Tibial artery (tissue), 4 donors: ENCODE measurements around the gene MIOX.

Experiments used
- DNase-seq, 2 donors: peaks; one replicate each; pipeline ENCODE4 v3.0.0-alpha.2; 2019
- H3K27ac ChIP-seq, 2 donors: fragments of 200-600 bp; sonication (generic) in 1 of 2; 1 replicate in 1 of 2; 2 replicates in 1 of 2; pipeline ENCODE4 v1.5.1; 2018 to 2019; ENCODE audit warnings: mild to moderate bottlenecking in 1 of 2
- H3K27me3 ChIP-seq, 2 donors: fragments of 200-600 bp; sonication (generic) in 1 of 2; one replicate each; pipeline versions ENCODE4 v1.5.1 to v1.6.0; 2016 to 2019
- H3K36me3 ChIP-seq, 3 donors: fragments of 200-600 bp; sonication (generic) in 2 of 3; one replicate each; pipeline ENCODE4 v1.5.1; 2016 to 2019; ENCODE audit warnings: mild to moderate bottlenecking in 2 of 3
- H3K4me1 ChIP-seq, 4 donors: fragments of 200-600 bp; sonication (generic) in 2 of 4; 1 replicate in 3 of 4; 2 replicates in 1 of 4; pipeline ENCODE4 v1.5.1; 2016 to 2019
- H3K4me3 ChIP-seq, 2 donors: fragments of 200-600 bp; sonication (generic) in 1 of 2; 1 replicate in 1 of 2; 2 replicates in 1 of 2; pipeline ENCODE4 v1.5.1; 2018 to 2019; ENCODE audit warnings: mild to moderate bottlenecking in 2 of 2
- H3K9me3 ChIP-seq, 3 donors: fragments of 200-600 bp; sonication (generic) in 1 of 3; one replicate each; pipeline ENCODE4 v1.5.1; 2016 to 2019
- CTCF ChIP-seq, 2 experiments: fragments of 200-600 bp in 1 of 2; fragments of 450-650 bp in 1 of 2; IDR thresholded peaks; one replicate each; pipeline ENCODE4 v1.5.1; 2017 to 2019; ENCODE audit warnings: antibody characterized with exemption in 2 of 2, mild to moderate bottlenecking in 1 of 2, moderate library complexity in 1 of 2
- intact Hi-C: fragments of 100-400 bp; cut with DNase I; formaldehyde crosslinking; loops from one replicate; pipeline ENCODE4 v1.15.0; 2023; ENCODE audit warnings: low total_unique reads

Gene MIOX

GRCh38 chr22:50488006-50488677 is 1.5 kb downstream of the MIOX start:
- H3K4me1 ChIP-seq, result no peaks in the 10 kb centered on the region
- DNase-seq, result no peak
- no peaks in the 10 kb centered on the region for H3K36me3 ChIP-seq
- intact Hi-C loops, result no loop called here
- no peak overlapping the region for H3K4me3 ChIP-seq
- no peak overlapping the region for H3K27ac ChIP-seq
- no peak for TF ChIP-seq CTCF (IDR thresholded peaks at IDR 0.05)
- peaks cover 0 to 59% of the 10 kb centered on the region in 2 donors for H3K27me3 ChIP-seq
- H3K9me3 ChIP-seq, result no peaks in the 10 kb centered on the region

DNA sequence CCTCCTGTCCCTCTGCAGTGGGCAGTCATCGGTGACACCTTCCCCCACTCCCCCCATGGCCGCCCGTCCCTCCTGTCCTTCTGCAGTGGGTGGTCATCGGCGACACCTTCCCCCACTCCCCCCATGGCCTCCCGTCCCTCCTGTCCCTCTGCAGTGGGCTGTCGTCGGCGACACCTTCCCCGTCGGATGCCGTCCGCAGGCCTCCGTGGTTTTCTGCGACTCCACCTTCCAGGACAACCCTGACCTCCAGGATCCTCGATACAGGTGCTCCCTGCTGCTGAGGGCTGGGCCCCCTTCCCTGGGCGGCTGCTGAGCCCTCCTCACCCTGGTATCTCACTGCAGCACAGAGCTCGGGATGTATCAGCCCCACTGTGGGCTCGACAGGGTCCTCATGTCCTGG is 2.2 kb downstream of the MIOX start:
- no peaks in the 10 kb centered on the region for H3K36me3 ChIP-seq
- H3K27ac ChIP-seq, result no peak overlapping the region
- H3K4me1 ChIP-seq, result no peaks in the 10 kb centered on the region
- no peak for DNase-seq
- intact Hi-C loops, result no loop called here
- TF ChIP-seq CTCF (IDR thresholded peaks at IDR 0.05), result no peak
- peaks cover 0 to 52% of the 10 kb centered on the region in 2 donors for H3K27me3 ChIP-seq
- H3K9me3 ChIP-seq, result no peaks in the 10 kb centered on the region
- H3K4me3 ChIP-seq, result no peak overlapping the region

GRCh38 chr22:50489363-50490243 is 2.9 kb downstream of the MIOX start:
- intact Hi-C loops, result no loop called here
- Histone ChIP-seq H3K27me3 (peaks cover 0 to 45% of the 10 kb centered on the region in 2 donors), H3K4me3 (no peak overlapping the region), H3K36me3 (no peaks in the 10 kb centered on the region), H3K27ac (no peak overlapping the region), H3K9me3 (no peaks in the 10 kb centered on the region), H3K4me1 (no peaks in the 10 kb centered on the region)
- no peak for TF ChIP-seq CTCF (IDR thresholded peaks at IDR 0.05)
- no peak for DNase-seq

DNA sequence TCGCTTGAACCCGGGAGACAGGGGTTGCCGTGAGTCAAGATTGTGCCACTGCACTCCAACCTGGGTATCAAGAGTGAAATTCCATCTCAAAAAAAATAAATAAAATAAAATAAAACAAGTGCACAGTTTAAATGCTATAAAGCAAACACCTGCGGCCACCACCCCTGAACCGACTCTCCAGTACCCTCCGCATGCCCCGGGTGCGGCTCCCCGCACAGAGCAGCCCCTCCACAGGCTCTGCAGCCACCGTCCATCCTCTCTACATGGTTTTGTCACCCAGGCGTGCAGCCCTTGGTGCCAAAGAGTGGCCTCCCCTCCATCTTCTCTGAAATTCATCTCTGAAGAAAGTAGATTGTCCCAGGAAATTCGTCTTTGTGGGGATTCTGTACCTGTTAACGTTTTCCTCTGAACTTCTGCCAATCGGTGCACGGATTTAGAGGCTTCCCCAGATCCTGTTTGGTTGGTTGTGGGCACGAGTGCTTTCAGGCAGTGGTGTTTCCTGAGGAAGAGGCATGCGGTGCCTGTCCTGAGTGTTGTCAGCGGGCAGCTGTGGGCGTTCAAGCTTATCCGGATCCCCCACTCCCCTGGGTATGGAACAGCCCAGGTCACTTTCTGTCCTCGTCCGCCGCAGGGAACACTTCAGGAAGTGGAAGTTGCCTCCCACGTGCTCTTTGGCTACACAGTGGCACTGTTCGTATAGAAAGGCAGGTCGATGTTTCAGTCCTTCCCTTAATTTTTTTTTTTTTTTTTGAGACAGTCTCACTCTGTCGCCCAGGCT is 4.1 kb downstream of the MIOX start:
- intact Hi-C loops, result no loop called here
- no peak for TF ChIP-seq CTCF (IDR thresholded peaks at IDR 0.05)
- Histone ChIP-seq H3K4me1 (no peaks in the 10 kb centered on the region), H3K27ac (no peak overlapping the region), H3K4me3 (no peak overlapping the region), H3K9me3 (no peaks in the 10 kb centered on the region), H3K27me3 (peaks cover 0 to 40% of the 10 kb centered on the region in 2 donors), H3K36me3 (no peaks in the 10 kb centered on the region)
- no peak for DNase-seq

- H3K9me3 ChIP-seq, result no peaks in the 10 kb centered on the region
- intact Hi-C loops, result no loop called here
- DNase-seq, result no peak
- TF ChIP-seq CTCF (IDR thresholded peaks at IDR 0.05), result no peak
- no peaks in the 10 kb centered on the region for H3K27me3 ChIP-seq
- H3K36me3 ChIP-seq, result peaks cover 0 to 2% (median 0%) of the 10 kb centered on the region in 3 donors
- H3K4me1 ChIP-seq, result no peaks in the 10 kb centered on the region
- no peak overlapping the region for H3K27ac ChIP-seq
- no peak overlapping the region for H3K4me3 ChIP-seq
Observed at GRCh38 chr22:50497093-50497492, 10.4 kb downstream of the MIOX start.
